Breast epithelium (tissue), 4 donors: Measurements from ENCODE around the gene TADA2A. TPM values are rescaled to one million over a fixed set of nuclear protein-coding genes. Genes with fewer than 3 reads are reported as not detected.

Experiments used
- DNase-seq, 2 donors: peaks; one replicate each; pipeline ENCODE4 v3.0.0-alpha.2; 2019; ENCODE audit warnings: low spot score in 2 of 2
- H3K27ac ChIP-seq, 2 donors: fragments of 200-600 bp; sonication (generic) in 1 of 2; one replicate each; pipeline ENCODE4 v1.5.1; 2016 to 2019; ENCODE audit warnings: mild to moderate bottlenecking in 1 of 2
- H3K27me3 ChIP-seq, 2 donors: fragments of 200-600 bp; sonication (generic) in 1 of 2; one replicate each; pipeline versions ENCODE4 v1.5.1 to v1.6.0; 2017 to 2019; ENCODE audit warnings: control low read depth in 1 of 2, mild to moderate bottlenecking in 1 of 2
- H3K36me3 ChIP-seq: fragments of 200-600 bp; one replicate; pipeline ENCODE4 v1.5.1; 2019
- H3K4me1 ChIP-seq, 2 donors: fragments of 200-600 bp; sonication (generic); one replicate each; pipeline ENCODE4 v1.5.1; 2016 to 2019; ENCODE audit warnings: control low read depth in 1 of 2
- H3K4me3 ChIP-seq, 3 donors: fragments of 200-600 bp; sonication (generic); 1 replicate in 2 of 3; 2 replicates in 1 of 3; pipeline ENCODE4 v1.5.1; 2016 to 2019; ENCODE audit warnings: mild to moderate bottlenecking in 3 of 3, moderate library complexity in 2 of 3
- H3K9me3 ChIP-seq, 2 donors: fragments of 200-600 bp; sonication (generic) in 1 of 2; one replicate each; pipeline ENCODE4 v1.5.1; 2016 to 2019; ENCODE audit warnings: control low read depth in 1 of 2
- CTCF ChIP-seq, 3 donors: fragments of 450-650 bp; IDR thresholded peaks; one replicate each; pipeline ENCODE4 v1.5.1; 2016 to 2017; ENCODE audit warnings: antibody characterized with exemption in 3 of 3, mild to moderate bottlenecking in 3 of 3, moderate library complexity in 3 of 3
- POLR2A ChIP-seq: fragments of 450-650 bp; IDR thresholded peaks from one replicate; pipeline ENCODE4 v1.6.1; 2016; ENCODE audit warnings: antibody characterized with exemption, mild to moderate bottlenecking, moderate library complexity
- POLR2AphosphoS5 ChIP-seq, 3 donors: sonication (generic); formaldehyde crosslinking; IDR thresholded peaks; one replicate each; pipeline ENCODE4 v1.6.1; 2017; ENCODE audit warnings: antibody characterized with exemption in 3 of 3
- intact Hi-C: fragments of 100-400 bp; cut with DNase I; formaldehyde crosslinking; loops from one replicate; pipeline ENCODE4 v1.15.1; 2023; ENCODE audit warnings: low total_unique reads
- total RNA-seq, 3 donors: library from RNA; depleted of rRNA; stranded (reverse); fragments of >200 nt; gene quantifications; one replicate each; pipeline ENCODE4 v1.1.0, GENCODE V29; 2016

The TADA2A gene
- total RNA-seq, 3 donors from 2014 or later, result 14.7 to 36.1 (median 26.3) TPM

- intact Hi-C loops, result no loop called here
- no peaks in the 10 kb centered on the region for H3K36me3 ChIP-seq
- TF ChIP-seq POLR2A (no peak), CTCF (IDR thresholded peaks at IDR 0.05) (no peak), POLR2AphosphoS5 (IDR thresholded peaks at IDR 0.05) (no peak)
- no peak within 1 kb of the TSS for H3K27ac ChIP-seq
- H3K27me3 ChIP-seq, result no peaks in the 10 kb centered on the region
- no peaks in the 10 kb centered on the region for H3K9me3 ChIP-seq
- H3K4me1 ChIP-seq, result no peaks in the 10 kb centered on the region
- H3K4me3 ChIP-seq, result no peak within 1 kb of the TSS
- no peak for DNase-seq
These were observed 31.0 kb upstream of the TADA2A start, which contains the start of gene C17orf78 for GRCh38 chr17:37375706-37376105. Gene C17orf78 (plus strand): TSS chr17:37375985. CDS start chr17:37376093, 108 bp downstream.

- Histone ChIP-seq H3K36me3 (no peaks in the 10 kb centered on the region), H3K27me3 (no peaks in the 10 kb centered on the region), H3K4me1 (no peaks in the 10 kb centered on the region), H3K27ac (no peak overlapping the region), H3K4me3 (no peak overlapping the region), H3K9me3 (no peaks in the 10 kb centered on the region)
- TF ChIP-seq POLR2A (no peak), POLR2AphosphoS5 (IDR thresholded peaks at IDR 0.05) (no peak), CTCF (IDR thresholded peaks at IDR 0.05) (no peak)
- no peak for DNase-seq
- intact Hi-C loops, result no loop called here
These were observed 24.6 kb upstream of the TADA2A start for GRCh38 chr17:37382056-37382455.

- intact Hi-C loops, result no loop called here
- no peaks in the 10 kb centered on the region for H3K9me3 ChIP-seq
- TF ChIP-seq POLR2A (no peak), POLR2AphosphoS5 (IDR thresholded peaks at IDR 0.05) (no peak), CTCF (IDR thresholded peaks at IDR 0.05) (no peak)
These were observed 22.0 kb upstream of the TADA2A start for GRCh38 chr17:37384560-37385149.

GRCh38 chr17:37385474-37385990, 21.2 kb upstream of the TADA2A start:
- TF ChIP-seq POLR2AphosphoS5 (IDR thresholded peaks at IDR 0.05) (no peak), CTCF (IDR thresholded peaks at IDR 0.05) (no peak), POLR2A (no peak)
- intact Hi-C loops, result no loop called here
- no peaks in the 10 kb centered on the region for H3K4me1 ChIP-seq

More at GRCh38 chr17:37384560-37385149, 22.0 kb upstream of the TADA2A start:
- no peak overlapping the region for H3K27ac ChIP-seq
- H3K4me3 ChIP-seq, result no peak overlapping the region
- no peaks in the 10 kb centered on the region for H3K27me3 ChIP-seq
- H3K36me3 ChIP-seq, result no peaks in the 10 kb centered on the region
- DNase-seq, result no peak
- H3K4me1 ChIP-seq, result no peaks in the 10 kb centered on the region

GRCh38 chr17:37386462-37386861, 20.2 kb upstream of the TADA2A start:
- intact Hi-C loops, result no loop called here
- Histone ChIP-seq H3K27me3 (no peaks in the 10 kb centered on the region), H3K36me3 (no peaks in the 10 kb centered on the region), H3K4me3 (no peak overlapping the region), H3K9me3 (no peaks in the 10 kb centered on the region), H3K27ac (no peak overlapping the region), H3K4me1 (no peaks in the 10 kb centered on the region)
- no peak for TF ChIP-seq CTCF (IDR thresholded peaks at IDR 0.05)
- no peak for TF ChIP-seq POLR2A
- TF ChIP-seq POLR2AphosphoS5 (IDR thresholded peaks at IDR 0.05), result no peak
- no peak for DNase-seq

More at GRCh38 chr17:37385474-37385990, 21.2 kb upstream of the TADA2A start:
- Histone ChIP-seq H3K27ac (no peak overlapping the region), H3K27me3 (no peaks in the 10 kb centered on the region), H3K4me3 (no peak overlapping the region), H3K9me3 (no peaks in the 10 kb centered on the region), H3K36me3 (no peaks in the 10 kb centered on the region)
- DNase-seq, result no peak
